ENCODE data around the gene BOC.

BOC gene

DNA sequence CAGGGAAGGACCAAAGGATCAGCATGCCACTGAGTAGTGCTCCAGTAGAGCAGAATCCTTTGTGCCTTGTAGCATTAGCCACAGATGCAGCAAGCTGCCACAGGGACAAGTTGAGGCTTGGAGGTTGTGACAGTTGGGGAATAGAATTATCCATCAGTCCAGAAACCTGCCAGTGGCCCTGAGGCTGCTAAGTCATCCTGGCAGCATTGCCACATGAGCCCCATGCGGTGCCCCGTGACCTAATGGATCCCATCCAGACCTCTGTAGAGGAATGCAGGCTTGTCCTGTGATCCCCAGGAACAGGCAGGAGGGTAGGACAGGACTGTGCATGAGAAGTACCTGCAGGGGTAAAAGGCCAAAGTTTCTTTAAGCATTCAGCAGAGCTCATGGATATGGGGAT, 51.7 kb downstream of the BOC start:
- CTCF ChIA-PET: interaction anchor here (1.0 to 1.4 kb wide), 3 partner anchors 11 to 26 kb away, joined by 3 to 5 read pairs (median 3); no protein-coding TSS in a partner anchor
- TF ChIP-seq, protein P1, sequence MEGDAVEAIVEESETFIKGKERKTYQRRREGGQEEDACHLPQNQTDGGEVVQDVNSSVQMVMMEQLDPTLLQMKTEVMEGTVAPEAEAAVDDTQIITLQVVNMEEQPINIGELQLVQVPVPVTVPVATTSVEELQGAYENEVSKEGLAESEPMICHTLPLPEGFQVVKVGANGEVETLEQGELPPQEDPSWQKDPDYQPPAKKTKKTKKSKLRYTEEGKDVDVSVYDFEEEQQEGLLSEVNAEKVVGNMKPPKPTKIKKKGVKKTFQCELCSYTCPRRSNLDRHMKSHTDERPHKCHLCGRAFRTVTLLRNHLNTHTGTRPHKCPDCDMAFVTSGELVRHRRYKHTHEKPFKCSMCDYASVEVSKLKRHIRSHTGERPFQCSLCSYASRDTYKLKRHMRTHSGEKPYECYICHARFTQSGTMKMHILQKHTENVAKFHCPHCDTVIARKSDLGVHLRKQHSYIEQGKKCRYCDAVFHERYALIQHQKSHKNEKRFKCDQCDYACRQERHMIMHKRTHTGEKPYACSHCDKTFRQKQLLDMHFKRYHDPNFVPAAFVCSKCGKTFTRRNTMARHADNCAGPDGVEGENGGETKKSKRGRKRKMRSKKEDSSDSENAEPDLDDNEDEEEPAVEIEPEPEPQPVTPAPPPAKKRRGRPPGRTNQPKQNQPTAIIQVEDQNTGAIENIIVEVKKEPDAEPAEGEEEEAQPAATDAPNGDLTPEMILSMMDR (IDR thresholded peaks at IDR 0.05; ENCODE audit: control extremely low read depth, extremely low read depth, low read depth, missing control alignments): no peak
- POLR2A ChIA-PET: no interaction called here
- no peak for DNase-seq (ENCODE audit: extremely low spot score)

DNA sequence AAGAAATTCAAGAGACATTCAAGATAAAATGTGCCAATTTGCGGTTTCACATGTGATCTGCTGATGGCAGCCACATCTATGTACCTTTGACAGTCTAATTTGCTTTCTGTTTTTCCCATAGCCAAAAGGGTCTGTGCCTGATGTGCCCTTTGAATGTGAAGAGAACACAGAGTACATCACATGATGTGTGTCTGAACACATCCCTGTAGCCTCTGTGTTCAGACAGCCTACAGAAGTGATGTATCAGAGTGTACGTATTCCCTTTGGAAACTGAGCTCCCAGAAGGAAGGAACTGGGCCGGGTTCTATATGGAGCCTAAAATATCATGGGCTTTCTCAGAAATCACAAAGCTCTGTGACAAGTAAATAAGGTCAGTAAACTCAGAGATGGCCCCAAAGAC, 52.4 kb downstream of the BOC start:
- CTCF ChIA-PET: interaction anchor here (0.7 to 1.5 kb wide), 5 partner anchors 11 to 212 kb away, joined by 3 to 5 read pairs (median 3); no protein-coding TSS in a partner anchor
- TF ChIP-seq, protein P1 (IDR thresholded peaks at IDR 0.05; ENCODE audit: control extremely low read depth, extremely low read depth, low read depth, missing control alignments): no peak
- no peak for DNase-seq (ENCODE audit: extremely low spot score)
- POLR2A ChIA-PET: no interaction called here

DNA sequence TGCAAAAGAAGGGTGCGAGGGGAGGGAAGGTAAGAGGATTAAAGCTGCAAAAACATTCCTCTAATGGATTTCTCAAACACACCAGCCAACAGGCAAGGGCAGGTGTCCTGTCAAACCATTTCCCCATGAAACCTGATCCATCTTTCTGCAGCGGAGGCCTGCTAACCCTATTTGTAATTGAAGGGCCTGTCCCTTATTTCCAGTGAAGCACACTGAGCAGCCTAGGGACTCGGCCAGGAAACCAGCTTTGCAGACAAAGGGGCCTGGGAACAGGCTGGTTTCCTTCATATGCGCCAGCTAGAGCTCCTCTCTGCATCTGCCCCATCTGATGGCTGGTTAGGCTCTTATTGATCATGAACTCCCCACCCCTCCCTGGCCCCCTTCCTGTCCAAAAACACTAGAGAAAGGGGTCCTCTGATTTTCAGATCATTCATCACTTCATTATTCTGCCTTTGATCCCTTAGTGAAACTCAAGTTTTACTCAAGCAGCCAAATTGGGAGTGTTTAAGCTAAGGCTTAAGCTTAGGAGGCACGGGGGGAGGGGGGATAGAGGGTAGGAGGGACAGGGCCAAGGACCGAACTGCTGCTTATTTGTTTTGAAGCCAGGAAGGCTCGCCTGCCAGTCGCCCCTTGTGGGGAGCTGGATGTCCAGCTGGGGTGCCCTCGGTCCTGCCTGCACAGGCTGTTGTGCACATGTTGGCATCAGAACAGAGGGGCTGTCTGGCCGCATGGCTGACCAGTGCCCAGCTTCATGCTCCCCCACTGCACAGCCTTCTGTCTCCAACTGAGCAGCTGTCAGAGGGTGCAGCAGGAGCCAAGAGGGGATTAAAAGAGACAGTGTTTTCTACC, 53.1 kb downstream of the BOC start:
- ChIA-PET CTCF (interaction anchor here (0.7 to 1.9 kb wide), 6 partner anchors 9 to 212 kb away, joined by 3 to 5 read pairs (median 4); no protein-coding TSS in a partner anchor), POLR2A (no interaction called here)
- no peak for DNase-seq (ENCODE audit: extremely low spot score)
- TF ChIP-seq, protein P1 (IDR thresholded peaks at IDR 0.05; ENCODE audit: control extremely low read depth, extremely low read depth, low read depth, missing control alignments): no peak

DNA sequence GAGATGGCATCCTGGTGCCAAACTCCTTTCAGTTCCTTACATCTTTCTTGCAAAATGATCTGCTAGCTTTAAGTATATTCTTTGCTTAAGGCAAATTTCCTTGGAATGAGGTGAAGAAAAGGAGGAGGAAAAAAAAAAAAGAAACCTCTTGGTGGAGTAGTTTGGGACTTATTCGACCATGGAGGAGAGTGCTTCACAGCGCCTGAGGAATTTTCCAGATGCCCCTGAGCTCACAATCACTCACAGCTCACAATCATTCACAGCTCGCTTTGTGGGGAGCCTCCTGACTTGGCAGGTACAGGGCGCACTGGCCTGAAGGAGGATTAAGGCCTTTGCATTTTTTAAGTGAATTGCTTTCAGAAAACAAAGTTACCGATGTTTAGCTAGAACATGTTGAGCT, 53.9 kb downstream of the BOC start:
- CTCF ChIA-PET: interaction anchor here (0.7 to 1.9 kb wide), 3 partner anchors 8 to 213 kb away, joined by 4 to 5 read pairs (median 5); no protein-coding TSS in a partner anchor
- TF ChIP-seq, protein P1 (IDR thresholded peaks at IDR 0.05; ENCODE audit: control extremely low read depth, extremely low read depth, low read depth, missing control alignments): no peak
- no peak for DNase-seq (ENCODE audit: extremely low spot score)
- POLR2A ChIA-PET: no interaction called here

DNA sequence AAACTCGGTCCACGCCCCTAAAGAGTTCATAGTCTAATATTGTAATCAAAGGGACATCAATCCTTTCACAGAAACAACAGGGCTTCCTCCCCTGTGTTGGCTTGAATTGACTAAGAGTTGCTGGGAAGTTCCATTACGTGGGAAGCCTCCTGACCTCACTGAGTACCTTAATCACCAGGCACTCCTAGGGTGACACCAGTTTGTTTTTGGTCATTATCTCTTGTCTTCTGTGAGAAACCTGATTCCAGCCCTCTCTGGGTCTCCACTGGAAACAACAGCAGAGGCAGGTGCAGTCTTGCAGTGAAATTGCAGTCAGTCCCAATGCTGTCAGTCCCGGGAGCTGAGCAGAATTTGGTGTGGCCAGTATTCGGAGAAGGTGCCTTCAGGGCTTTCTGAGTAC, 55.4 kb downstream of the BOC start:
- DNase-seq (ENCODE audit: extremely low spot score): no peak
- CTCF ChIA-PET: interaction anchor here (1.2 to 2.3 kb wide), 2 partner anchors 8 to 22 kb away, joined by 3 to 4 read pairs; no protein-coding TSS in a partner anchor
- TF ChIP-seq, protein P1 (IDR thresholded peaks at IDR 0.05; ENCODE audit: control extremely low read depth, extremely low read depth, low read depth, missing control alignments): no peak
- POLR2A ChIA-PET: no interaction called here

DNA sequence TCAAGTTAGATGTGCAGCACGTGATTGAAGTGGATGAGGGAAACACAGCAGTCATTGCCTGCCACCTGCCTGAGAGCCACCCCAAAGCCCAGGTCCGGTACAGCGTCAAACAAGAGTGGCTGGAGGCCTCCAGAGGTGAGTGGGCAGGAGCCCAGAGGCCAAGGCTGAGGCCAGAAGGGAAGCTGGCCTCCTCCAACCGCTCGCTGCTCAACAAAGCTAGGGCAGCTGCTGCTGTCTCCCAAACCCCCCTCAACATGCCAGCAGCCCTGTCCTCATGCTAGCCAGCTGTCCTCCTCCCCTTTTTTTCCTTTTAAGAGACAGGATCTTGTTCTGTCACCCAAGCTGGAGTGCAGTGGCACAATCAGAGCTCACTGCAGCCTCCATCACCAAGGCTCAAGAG, 57.0 kb downstream of the BOC start:
- ChIA-PET CTCF (interaction anchor here (0.6 to 2.3 kb wide), 6 partner anchors 9 to 690 kb away, joined by 3 to 5 read pairs (median 3); no protein-coding TSS in a partner anchor), POLR2A (no interaction called here)
- TF ChIP-seq, protein P1 (IDR thresholded peaks at IDR 0.05; ENCODE audit: control extremely low read depth, extremely low read depth, low read depth, missing control alignments): no peak
- DNase-seq (ENCODE audit: extremely low spot score): no peak

All from GM10248 (cell line).